CD4-positive, alpha-beta T cell treated with Interleukin-2 at 100 ng/mL for 4 hours (primary cell): ENCODE results near the gene NDUFV3.
A peak's percentile ranks its signal among the peaks of the same experiment; 100 is the strongest.
"Not testable (repeated sequence)": the region's sequence is repeated elsewhere in the genome, so short reads cannot be mapped to it uniquely, and the experiment has no call there.

Experiments used
- DNase-seq: peaks from one replicate; pipeline ENCODE4 v3.0.0-alpha.2; 2020; ENCODE audit warnings: low spot score

Gene NDUFV3

GRCh38 chr21:42857216-42857615, 35.9 kb upstream of the NDUFV3 start:
- no peak for DNase-seq

GRCh38 chr21:42858185-42858847, 34.8 kb upstream of the NDUFV3 start:
- no peak for DNase-seq

DNA sequence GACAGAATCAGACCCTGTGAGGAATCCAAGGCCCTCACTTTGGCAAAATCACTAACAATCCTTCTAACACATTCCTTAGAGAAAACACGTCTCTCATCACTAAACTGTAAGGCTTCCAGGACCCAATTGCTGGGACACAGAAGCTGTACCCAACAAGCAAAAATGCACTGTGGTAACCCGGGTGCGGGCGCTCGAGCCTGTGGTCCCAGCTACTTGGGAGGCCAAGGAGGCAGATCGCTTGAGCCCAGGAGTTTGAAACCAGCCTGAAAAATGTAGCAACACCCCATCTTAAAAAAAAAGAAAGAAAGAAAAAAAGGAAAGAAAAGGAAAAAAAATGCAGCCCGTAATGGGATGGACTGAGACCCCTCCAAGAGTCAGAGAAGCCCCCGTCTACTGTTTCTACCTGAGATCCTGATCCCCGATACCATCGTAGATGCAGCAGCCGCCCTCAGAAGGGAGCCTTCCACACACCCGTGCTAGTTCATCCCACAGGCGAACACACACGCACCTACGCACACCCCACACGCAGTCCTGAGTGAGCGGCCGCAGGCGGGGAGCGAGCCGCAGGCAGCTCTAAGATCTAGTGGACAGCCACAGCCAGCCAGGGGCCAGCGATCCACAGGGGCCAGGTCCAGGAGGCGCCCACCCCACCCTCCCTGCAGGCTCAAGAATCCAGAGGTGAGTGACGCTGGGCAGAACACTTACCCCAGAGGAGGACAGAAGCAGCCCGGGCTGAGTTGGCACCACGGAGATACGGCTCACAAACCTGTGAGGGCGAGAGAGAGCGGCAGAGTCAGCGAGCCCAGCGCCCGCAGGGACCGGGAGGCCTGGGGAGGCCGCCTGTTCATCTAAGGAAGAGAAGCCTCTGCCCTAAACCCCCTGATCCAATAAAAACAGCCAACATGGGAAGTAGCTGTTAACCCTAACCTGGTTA, 33.9 kb upstream of the NDUFV3 start:
- DNase-seq: no peak

DNA sequence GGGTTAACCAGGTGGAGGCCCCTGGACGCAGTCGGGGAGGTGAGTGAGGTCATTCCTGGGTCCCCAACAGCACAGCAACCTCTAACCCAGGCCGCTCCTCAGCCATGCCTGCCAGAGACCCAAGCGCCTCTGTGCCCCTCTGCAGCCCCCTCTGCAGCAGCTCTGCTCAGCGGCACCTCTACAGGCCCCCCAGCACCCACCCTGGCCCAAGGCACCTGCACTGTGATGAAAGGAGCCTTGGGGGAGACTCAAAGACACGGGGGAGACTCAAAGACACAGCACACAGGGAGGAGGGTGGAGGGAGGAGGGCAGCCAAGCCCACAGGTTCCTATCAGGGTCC, 33.2 kb upstream of the NDUFV3 start:
- DNase-seq: no peak

DNA sequence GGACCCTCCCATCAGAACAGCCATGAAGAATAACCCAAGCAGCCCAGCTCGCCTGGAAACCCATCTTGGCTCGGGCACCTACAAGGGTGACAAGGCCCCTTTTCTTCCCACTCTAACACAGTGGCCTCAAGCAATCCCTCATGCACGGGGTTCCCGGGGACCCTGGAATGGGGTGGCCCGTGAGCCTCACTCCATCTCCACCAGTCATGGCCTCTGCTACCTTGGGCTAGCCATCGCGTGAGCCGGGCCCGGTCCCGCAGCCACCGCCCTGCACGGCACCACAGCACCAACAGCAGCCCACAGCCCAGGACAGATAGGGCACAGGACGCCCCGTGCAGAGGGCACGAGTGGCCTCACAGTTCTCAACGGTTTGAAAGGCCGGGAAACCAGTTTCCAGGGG, 32.8 kb upstream of the NDUFV3 start:
- no peak for DNase-seq

- no peak for DNase-seq
Observed at GRCh38 chr21:42861311-42861847, 31.7 kb upstream of the NDUFV3 start.

GRCh38 chr21:42861848-42862400, 31.2 kb upstream of the NDUFV3 start:
- DNase-seq: no peak

DNA sequence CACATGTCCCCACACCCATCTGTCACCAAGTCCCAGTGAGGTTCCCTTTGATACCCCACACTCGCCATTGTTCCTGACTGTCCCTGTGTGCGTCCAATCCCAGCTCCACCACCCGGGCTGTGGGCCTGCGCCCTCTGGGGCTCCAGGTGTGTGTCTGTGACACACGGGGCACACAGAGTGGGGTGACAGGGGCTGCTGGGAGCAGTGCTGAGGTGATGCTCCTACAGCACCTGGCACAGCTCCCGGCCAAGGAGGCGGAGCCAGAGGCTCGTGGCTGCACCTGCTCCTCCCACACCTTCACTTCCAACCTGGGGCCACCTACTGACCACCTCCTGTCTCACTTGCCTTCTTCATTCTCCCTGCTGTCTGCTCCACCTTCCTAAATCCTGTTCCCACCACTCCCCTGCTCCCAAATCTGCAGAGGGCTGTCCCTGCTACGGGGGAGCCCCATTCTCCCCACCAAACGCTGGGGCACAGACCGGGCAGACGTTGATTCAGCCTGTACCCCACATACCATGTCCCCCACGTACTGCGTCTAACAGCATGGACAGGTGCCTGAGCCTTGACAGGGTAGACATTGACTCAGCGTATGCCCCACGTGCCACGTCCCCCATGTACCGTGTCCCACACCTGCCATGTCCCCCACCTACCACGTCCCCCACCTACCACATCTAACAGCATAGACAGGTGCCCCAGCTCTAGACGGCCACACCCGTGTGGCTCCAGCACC, 30.2 kb upstream of the NDUFV3 start:
- no peak for DNase-seq

GRCh38 chr21:42863504-42863870, 29.6 kb upstream of the NDUFV3 start:
- no peak for DNase-seq

DNA sequence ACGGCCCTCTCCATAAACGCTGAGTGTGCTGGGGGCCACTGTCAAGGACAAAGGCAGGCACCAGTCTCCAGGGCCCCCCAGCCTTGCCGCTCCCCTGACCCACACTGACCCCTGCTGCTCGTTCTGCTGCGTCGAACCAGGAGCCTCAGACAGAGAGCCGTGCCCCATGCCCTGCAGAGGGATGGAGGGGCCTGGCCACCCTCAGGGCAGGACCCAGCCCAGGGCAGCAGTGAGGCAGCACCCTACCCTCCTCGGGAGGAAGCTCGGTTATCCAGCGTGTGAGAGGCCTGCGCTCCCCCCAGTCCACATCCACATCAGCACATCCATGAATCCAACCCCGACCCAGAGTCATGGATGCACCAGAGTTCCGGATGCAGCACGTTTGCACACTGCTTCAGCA, 28.8 kb upstream of the NDUFV3 start:
- no peak for DNase-seq

GRCh38 chr21:42864815-42865775, 28.0 kb upstream of the NDUFV3 start:
- no peak for DNase-seq

GRCh38 chr21:42865776-42866160, 27.3 kb upstream of the NDUFV3 start:
- no peak for DNase-seq

- no peak for DNase-seq
Observed at GRCh38 chr21:42868196-42868595, 24.9 kb upstream of the NDUFV3 start.

DNA sequence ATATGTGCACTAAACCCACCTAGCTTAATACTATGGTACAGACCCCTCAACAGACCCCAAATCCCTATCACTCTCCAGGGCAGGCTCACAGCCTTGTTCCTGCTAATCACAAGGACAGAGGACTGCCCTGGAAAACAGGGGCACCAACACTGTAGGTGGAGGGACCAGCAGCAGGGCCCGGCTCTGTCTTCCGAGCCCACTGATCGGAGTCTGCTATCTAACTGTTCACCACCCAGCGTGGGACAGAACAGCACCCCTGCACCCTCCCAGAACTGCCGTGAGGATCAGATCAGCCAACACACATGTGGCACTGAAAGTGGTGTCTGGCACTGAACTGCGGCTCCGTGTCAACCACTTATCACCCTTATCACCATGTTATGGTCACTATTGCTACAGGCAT, 20.0 kb upstream of the NDUFV3 start:
- no peak for DNase-seq

GRCh38 chr21:42875811-42876210, 17.3 kb upstream of the NDUFV3 start:
- not testable (repeated sequence) for DNase-seq

GRCh38 chr21:42878678-42878992, 14.5 kb upstream of the NDUFV3 start:
- no peak for DNase-seq

GRCh38 chr21:42878993-42879787, 13.9 kb upstream of the NDUFV3 start, which contains the start of gene WDR4:
Gene WDR4 (minus strand): TSS chr21:42879539. CDS start chr21:42879495, 44 bp downstream.
- peak; percentile 98 for DNase-seq

GRCh38 chr21:42880352-42880751, 12.8 kb upstream of the NDUFV3 start:
- no peak for DNase-seq

- DNase-seq: no peak
Observed at GRCh38 chr21:42883921-42884320, 9.2 kb upstream of the NDUFV3 start.

GRCh38 chr21:42887326-42887725, 5.8 kb upstream of the NDUFV3 start:
- no peak for DNase-seq

GRCh38 chr21:42892582-42892930, 553 bp upstream of the NDUFV3 start:
- DNase-seq: no peak
